AG09309 (cell line): Measurements from ENCODE around the gene XDH.

Source experiments
- DNase-seq: peaks from one replicate; pipeline ENCODE4 v3.0.0-alpha.2; 2010; ENCODE audit warnings: low read depth
- H3K4me3 ChIP-seq: 2 replicates; pipeline ENCODE4 v1.5.1; 2011; ENCODE audit warnings: mild to moderate bottlenecking, low read depth, low read length, moderate library complexity; ENCODE audit not compliant: control insufficient read depth
- TF ChIP-seq, protein P1 (sequence below): IDR thresholded peaks from 2 replicates; pipeline ENCODE4 v1.5.1; 2011; ENCODE audit warnings: mild to moderate bottlenecking, low read depth, low read length, inconsistent platforms; ENCODE audit not compliant: insufficient read depth, control insufficient read depth; ENCODE audit errors: missing control alignments

XDH gene

DNA sequence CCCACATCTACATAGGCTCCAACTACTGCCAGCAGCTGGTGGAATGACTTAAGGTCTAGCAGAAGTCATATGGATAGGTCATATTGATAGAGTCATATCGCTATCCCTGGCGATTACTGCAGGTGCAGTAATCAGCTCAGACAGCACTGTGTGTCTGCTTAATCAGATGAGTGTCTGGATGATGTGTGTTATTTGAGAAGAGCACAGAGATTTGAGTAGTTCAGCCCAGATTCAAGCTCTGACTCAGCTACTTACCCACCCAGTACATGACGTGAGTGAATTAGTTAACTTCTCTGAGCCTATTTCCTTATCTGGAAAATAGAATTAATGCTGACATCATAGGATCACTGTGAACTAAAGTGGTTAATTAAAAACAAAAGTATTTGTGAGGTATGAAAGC is 101.6 kb downstream of the XDH start:
- DNase-seq = no peak
- no peak overlapping the region for H3K4me3 ChIP-seq

DNA sequence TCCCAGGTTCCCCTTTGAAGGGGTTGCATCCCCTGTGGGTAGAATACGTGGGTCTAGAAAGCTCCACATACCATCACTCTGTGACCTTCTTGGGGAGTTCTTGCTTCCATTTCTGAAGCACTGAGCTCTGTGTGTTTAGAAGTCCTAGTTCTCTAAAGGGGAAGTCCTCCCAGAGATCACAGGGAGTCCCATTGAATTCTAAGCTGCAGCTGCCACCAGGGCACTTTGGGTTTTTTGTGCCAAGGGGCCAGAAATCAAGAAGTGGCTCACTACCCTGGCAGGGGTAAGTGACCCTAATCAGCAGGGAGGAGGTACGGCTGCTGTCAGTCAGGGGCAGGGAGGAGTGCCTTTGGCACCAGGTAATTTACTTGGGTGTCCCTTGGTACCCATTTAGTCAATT is 109.7 kb downstream of the XDH start:
- no peak overlapping the region for H3K4me3 ChIP-seq
- TF ChIP-seq, protein P1, sequence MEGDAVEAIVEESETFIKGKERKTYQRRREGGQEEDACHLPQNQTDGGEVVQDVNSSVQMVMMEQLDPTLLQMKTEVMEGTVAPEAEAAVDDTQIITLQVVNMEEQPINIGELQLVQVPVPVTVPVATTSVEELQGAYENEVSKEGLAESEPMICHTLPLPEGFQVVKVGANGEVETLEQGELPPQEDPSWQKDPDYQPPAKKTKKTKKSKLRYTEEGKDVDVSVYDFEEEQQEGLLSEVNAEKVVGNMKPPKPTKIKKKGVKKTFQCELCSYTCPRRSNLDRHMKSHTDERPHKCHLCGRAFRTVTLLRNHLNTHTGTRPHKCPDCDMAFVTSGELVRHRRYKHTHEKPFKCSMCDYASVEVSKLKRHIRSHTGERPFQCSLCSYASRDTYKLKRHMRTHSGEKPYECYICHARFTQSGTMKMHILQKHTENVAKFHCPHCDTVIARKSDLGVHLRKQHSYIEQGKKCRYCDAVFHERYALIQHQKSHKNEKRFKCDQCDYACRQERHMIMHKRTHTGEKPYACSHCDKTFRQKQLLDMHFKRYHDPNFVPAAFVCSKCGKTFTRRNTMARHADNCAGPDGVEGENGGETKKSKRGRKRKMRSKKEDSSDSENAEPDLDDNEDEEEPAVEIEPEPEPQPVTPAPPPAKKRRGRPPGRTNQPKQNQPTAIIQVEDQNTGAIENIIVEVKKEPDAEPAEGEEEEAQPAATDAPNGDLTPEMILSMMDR = no peak
- no peak for DNase-seq

More for the DNA sequence above, 101.6 kb downstream of the XDH start:
- TF ChIP-seq, protein P1 = no peak

DNA sequence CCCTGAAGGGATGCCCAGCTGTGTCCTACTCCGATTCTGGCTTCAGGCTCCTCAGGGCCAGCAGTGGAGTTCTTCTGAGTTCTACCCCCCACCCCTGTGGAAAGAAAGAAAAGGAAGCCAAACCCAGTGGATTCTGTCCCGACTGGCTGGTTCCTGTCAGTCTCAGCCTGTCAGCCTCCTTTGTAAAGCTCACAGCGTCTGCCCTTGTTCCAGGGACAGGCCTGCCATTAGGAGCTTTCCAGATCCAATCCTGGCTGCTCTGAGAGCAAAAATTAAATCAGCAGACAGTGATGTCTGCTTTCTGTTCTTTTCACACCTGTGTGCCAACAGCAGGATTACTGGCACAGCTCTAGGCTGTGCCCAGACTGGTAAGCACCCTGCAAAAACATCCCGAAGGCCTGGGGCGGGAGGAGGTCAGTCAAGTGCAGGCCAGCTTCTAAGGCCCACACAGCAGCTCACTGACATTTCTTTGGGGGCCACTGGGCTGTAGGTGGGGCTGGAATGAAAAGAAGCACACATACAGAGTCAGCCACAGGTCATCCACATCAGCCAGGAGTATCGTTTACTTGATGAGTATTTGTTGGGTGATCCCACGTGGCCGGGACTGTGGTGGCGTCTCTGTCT is 111.5 kb downstream of the XDH start:
- DNase-seq = no peak
- no peak overlapping the region for H3K4me3 ChIP-seq
- TF ChIP-seq, protein P1 = no peak

DNA sequence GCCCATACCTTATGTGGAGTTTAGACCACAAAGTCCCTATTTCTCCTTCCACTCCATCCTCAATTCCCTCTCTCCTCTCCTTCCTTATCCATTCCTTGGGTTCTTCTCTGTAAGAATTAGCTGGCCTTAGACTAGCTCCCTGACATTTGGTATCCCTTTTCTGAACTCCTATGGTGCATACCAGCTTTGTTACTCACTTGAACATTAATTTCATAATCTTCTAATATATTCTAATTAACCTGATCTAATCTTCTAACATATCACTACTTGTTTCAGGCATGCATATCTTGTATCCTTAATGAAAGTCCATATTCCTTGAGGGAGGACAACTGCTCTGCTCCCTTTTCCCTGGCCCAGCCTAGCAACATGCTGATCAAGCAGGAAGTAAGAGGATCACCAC is 114.2 kb downstream of the XDH start:
- H3K4me3 ChIP-seq = no peak overlapping the region
- TF ChIP-seq, protein P1 = no peak
- DNase-seq = no peak

DNA sequence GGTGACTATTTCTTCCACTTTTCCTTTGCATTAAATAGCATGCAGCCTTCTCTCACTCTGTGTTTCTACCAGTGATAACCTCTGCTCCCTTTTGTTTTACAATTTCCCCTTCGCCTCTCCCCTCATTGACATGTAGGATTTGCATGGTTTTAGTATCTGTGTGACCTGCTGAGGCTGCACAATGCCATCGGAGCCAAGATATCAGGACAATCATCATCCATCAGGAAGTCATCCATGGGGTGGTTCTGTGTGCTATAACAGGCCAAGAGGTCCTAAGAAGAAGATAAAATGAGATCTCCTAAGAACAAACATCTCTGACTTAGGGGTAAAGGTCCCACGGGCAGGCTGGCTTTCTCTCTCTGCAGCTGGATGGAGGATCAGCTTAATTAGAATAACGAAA is 115.0 kb downstream of the XDH start:
- H3K4me3 ChIP-seq = no peak overlapping the region
- DNase-seq = no peak
- TF ChIP-seq, protein P1 = no peak

DNA sequence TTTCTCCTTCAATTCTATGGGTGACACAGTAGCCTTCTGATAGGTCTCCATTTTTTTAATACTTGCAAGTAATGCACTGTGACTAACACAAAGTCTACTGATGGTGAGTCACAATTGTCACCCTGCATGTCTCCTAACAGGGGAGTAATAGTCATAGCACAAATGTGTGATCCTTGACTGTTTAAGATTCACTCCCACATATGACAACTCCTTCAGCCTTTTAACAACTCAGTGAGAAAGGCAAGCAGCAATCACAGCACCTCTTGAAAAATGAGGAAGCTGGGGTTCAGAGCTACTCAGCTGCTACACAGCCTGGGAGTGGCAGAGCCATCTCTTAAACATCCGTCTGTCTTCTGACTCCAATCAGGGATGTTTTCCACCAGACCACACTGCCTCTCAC is 116.8 kb downstream of the XDH start:
- TF ChIP-seq, protein P1 = no peak
- no peak for DNase-seq
- no peak overlapping the region for H3K4me3 ChIP-seq
